GM18867 (cell line): ENCODE data around the gene GDPD2.
"Not testable (repeated sequence)": the region's sequence is repeated elsewhere in the genome, so short reads cannot be mapped to it uniquely, and the experiment has no call there.

Source experiments
- ATAC-seq: cut with Tn5 transposase; IDR thresholded peaks from one replicate; pipeline ENCODE4 v1.9.1; 2021; ENCODE audit warnings: mild to moderate bottlenecking, moderate library complexity; ENCODE audit not compliant: unreplicated experiment

Gene GDPD2

GRCh38 chrX:70422851-70423341, at the start of gene GDPD2:
TSS of gene GDPD2 (plus strand) at chrX:70423314. CDS start at chrX:70424985, 1,671 bp downstream.
- ATAC-seq = no peak

- ATAC-seq = no peak
Measured at GRCh38 chrX:70386235-70386634, 36.9 kb upstream of the GDPD2 start.

- no peak for ATAC-seq
Measured at GRCh38 chrX:70398899-70399298, 24.2 kb upstream of the GDPD2 start.

- not testable (repeated sequence) for ATAC-seq
Measured at GRCh38 chrX:70400181-70400580, 22.9 kb upstream of the GDPD2 start.

GRCh38 chrX:70402721-70403120, 20.4 kb upstream of the GDPD2 start:
- no peak for ATAC-seq

- no peak for ATAC-seq
Measured at GRCh38 chrX:70405003-70405402, 18.1 kb upstream of the GDPD2 start.

- no peak for ATAC-seq
Measured at GRCh38 chrX:70410921-70411320, 12.2 kb upstream of the GDPD2 start.

GRCh38 chrX:70411475-70411874, 11.6 kb upstream of the GDPD2 start:
- ATAC-seq = no peak

GRCh38 chrX:70421618-70422017, 1.5 kb upstream of the GDPD2 start:
- ATAC-seq = no peak

- ATAC-seq = no peak
Measured at GRCh38 chrX:70423936-70424675, 992 bp downstream of the GDPD2 start.

- no peak for ATAC-seq
Measured at GRCh38 chrX:70424801-70425200, 1.7 kb downstream of the GDPD2 start.

- ATAC-seq = no peak
Measured at GRCh38 chrX:70426286-70427278, 3.5 kb downstream of the GDPD2 start.

- ATAC-seq = no peak
Measured at GRCh38 chrX:70427365-70427764, 4.3 kb downstream of the GDPD2 start.

- ATAC-seq = no peak
Measured at GRCh38 chrX:70429759-70430158, 6.6 kb downstream of the GDPD2 start.

GRCh38 chrX:70432936-70433847, 10.1 kb downstream of the GDPD2 start:
- no peak for ATAC-seq

GRCh38 chrX:70433848-70434351, 10.8 kb downstream of the GDPD2 start:
- ATAC-seq = peak; percentile 65

- ATAC-seq = peak; percentile 56
Measured at GRCh38 chrX:70434352-70434866, 11.3 kb downstream of the GDPD2 start.

GRCh38 chrX:70434914-70435586, 11.9 kb downstream of the GDPD2 start:
- no peak for ATAC-seq

GRCh38 chrX:70436343-70436742, 13.2 kb downstream of the GDPD2 start:
- ATAC-seq = no peak

- ATAC-seq = no peak
Measured at GRCh38 chrX:70437011-70437410, 13.9 kb downstream of the GDPD2 start.
